GM15510 (cell line): ENCODE data around the gene USP10.

Experiments used
- POLR2A ChIP-seq: IDR thresholded peaks from 3 replicates; pipeline ENCODE4 v1.6.1; 2011; ENCODE audit warnings: borderline replicate concordance; ENCODE audit not compliant: insufficient read length; ENCODE audit errors: extremely low read depth

Gene USP10

GRCh38 chr16:84699712-84700445 lies at the start of gene USP10:
USP10 (plus strand) TSS chr16:84700000; CDS start chr16:84700091, 91 bp downstream.
- TF ChIP-seq POLR2A: peak; percentile 77

- TF ChIP-seq POLR2A: no peak
Measured at GRCh38 chr16:84650062-84650991, 49.5 kb upstream of the USP10 start.

GRCh38 chr16:84652566-84652965 lies 47.2 kb upstream of the USP10 start:
- no peak for TF ChIP-seq POLR2A

GRCh38 chr16:84654238-84654637 lies 45.6 kb upstream of the USP10 start:
- TF ChIP-seq POLR2A: no peak

- no peak for TF ChIP-seq POLR2A
Measured at GRCh38 chr16:84654998-84655397, 44.8 kb upstream of the USP10 start.

- no peak for TF ChIP-seq POLR2A
Measured at GRCh38 chr16:84656649-84657048, 43.2 kb upstream of the USP10 start.

GRCh38 chr16:84657229-84657837 lies 42.5 kb upstream of the USP10 start:
- TF ChIP-seq POLR2A: no peak

GRCh38 chr16:84658690-84659089 lies 41.1 kb upstream of the USP10 start:
- no peak for TF ChIP-seq POLR2A

GRCh38 chr16:84659656-84660300 lies 40.0 kb upstream of the USP10 start:
- TF ChIP-seq POLR2A: no peak

- no peak for TF ChIP-seq POLR2A
Measured at GRCh38 chr16:84660973-84661372, 38.8 kb upstream of the USP10 start.

GRCh38 chr16:84661418-84662060 lies 38.3 kb upstream of the USP10 start:
- TF ChIP-seq POLR2A: no peak

- TF ChIP-seq POLR2A: no peak
Measured at GRCh38 chr16:84662471-84662870, 37.3 kb upstream of the USP10 start.

GRCh38 chr16:84663433-84664101 lies 36.2 kb upstream of the USP10 start:
- no peak for TF ChIP-seq POLR2A

- TF ChIP-seq POLR2A: no peak
Measured at GRCh38 chr16:84665359-84665758, 34.4 kb upstream of the USP10 start.

GRCh38 chr16:84665843-84666242 lies 34.0 kb upstream of the USP10 start:
- TF ChIP-seq POLR2A: no peak
